BLaER1 treated with 17β-estradiol and CSF1 and Interleukin-3, amounts not matched to agents 10 nM and 100 nM (cell line): ENCODE data around the gene BUD13.
A peak's percentile ranks its signal among the peaks of the same experiment; 100 is the strongest.
"Not testable (repeated sequence)": the region's sequence is repeated elsewhere in the genome, so short reads cannot be mapped to it uniquely, and the experiment has no call there.

ENCODE experiments used
- H3K27ac ChIP-seq, 11 experiments: shearing (Covaris generic); formaldehyde crosslinking; 2 replicates each; pipeline ENCODE4 v1.8.1; 2022
- H3K27me3 ChIP-seq, 11 experiments: shearing (Covaris generic); formaldehyde crosslinking; 2 replicates each; pipeline ENCODE4 v1.8.1; 2022
- H3K36me3 ChIP-seq, 11 experiments: shearing (Covaris generic); formaldehyde crosslinking; 2 replicates each; pipeline ENCODE4 v1.8.1; 2022
- H3K4me1 ChIP-seq, 10 experiments: shearing (Covaris generic); formaldehyde crosslinking; 2 replicates each; pipeline ENCODE4 v1.8.1; 2022
- H3K4me2 ChIP-seq, 11 experiments: shearing (Covaris generic); formaldehyde crosslinking; 2 replicates each; pipeline ENCODE4 v1.8.1; 2022
- H3K4me3 ChIP-seq, 10 experiments: shearing (Covaris generic); formaldehyde crosslinking; 2 replicates each; pipeline ENCODE4 v1.8.1; 2022
- H3K9ac ChIP-seq, 11 experiments: shearing (Covaris generic); formaldehyde crosslinking; 2 replicates each; pipeline ENCODE4 v1.8.1; 2022
- H3K9me3 ChIP-seq, 11 experiments: shearing (Covaris generic); formaldehyde crosslinking; replicated peaks in 1 of 11; 2 replicates each; pipeline ENCODE4 v1.8.1; 2022
- H4K20me1 ChIP-seq, 11 experiments: shearing (Covaris generic); formaldehyde crosslinking; 2 replicates each; pipeline ENCODE4 v1.8.1; 2022
- Cebpa-rat ChIP-seq, 11 experiments: shearing (Covaris generic); IDR thresholded peaks; 2 replicates each; pipeline ENCODE4 v1.8.1; 2022

Gene BUD13

GRCh38 chr11:116775975-116776374, 3.2 kb upstream of the BUD13 start:
- TF ChIP-seq Cebpa-rat (IDR thresholded peaks at IDR 0.05), result no peak

GRCh38 chr11:116774661-116775060, 1.9 kb upstream of the BUD13 start:
- H4K20me1 ChIP-seq, result peaks cover 0 to 16% (median 0%) of the 10 kb centered on the region in 11 experiments; a peak in 4 of 22 replicates
- peak overlapping the region in 1 of 10 experiments; percentile 80; a peak in 1 of 20 replicates for H3K4me3 ChIP-seq
- peak overlapping the region in 9 of 11 experiments; percentile 91 to 97 (median 92); a peak in 19 of 22 replicates for H3K27ac ChIP-seq
- peak overlapping the region in 8 of 11 experiments; percentile 32 to 97 (median 90); a peak in 15 of 22 replicates for H3K9ac ChIP-seq
- no peaks in the 10 kb centered on the region for H3K9me3 ChIP-seq
- peak overlapping the region; percentile 87 to 99 (median 96); a peak in 21 of 22 replicates for H3K4me2 ChIP-seq
- no peak for TF ChIP-seq Cebpa-rat (IDR thresholded peaks at IDR 0.05)
- H3K27me3 ChIP-seq, result no peaks in the 10 kb centered on the region
- peaks cover 37 to 55% (median 43%) of the 10 kb centered on the region in 10 experiments for H3K4me1 ChIP-seq
- H3K36me3 ChIP-seq, result peaks cover 39 to 50% (median 45%) of the 10 kb centered on the region in 11 experiments

More at GRCh38 chr11:116775975-116776374, 3.2 kb upstream of the BUD13 start:
- H3K27ac ChIP-seq, result no peak overlapping the region
- H3K36me3 ChIP-seq, result peaks cover 53 to 57% (median 55%) of the 10 kb centered on the region in 11 experiments
- peaks cover 29 to 42% (median 33%) of the 10 kb centered on the region in 10 experiments for H3K4me1 ChIP-seq
- H4K20me1 ChIP-seq, result peaks cover 0 to 22% (median 0%) of the 10 kb centered on the region in 11 experiments; a peak in 5 of 22 replicates
- H3K4me3 ChIP-seq, result no peak overlapping the region
- H3K9me3 ChIP-seq, result no peaks in the 10 kb centered on the region
- H3K9ac ChIP-seq, result no peak overlapping the region
- H3K4me2 ChIP-seq, result peak overlapping the region in 1 of 11 experiments; percentile 1; a peak in 1 of 22 replicates
- no peaks in the 10 kb centered on the region for H3K27me3 ChIP-seq

DNA sequence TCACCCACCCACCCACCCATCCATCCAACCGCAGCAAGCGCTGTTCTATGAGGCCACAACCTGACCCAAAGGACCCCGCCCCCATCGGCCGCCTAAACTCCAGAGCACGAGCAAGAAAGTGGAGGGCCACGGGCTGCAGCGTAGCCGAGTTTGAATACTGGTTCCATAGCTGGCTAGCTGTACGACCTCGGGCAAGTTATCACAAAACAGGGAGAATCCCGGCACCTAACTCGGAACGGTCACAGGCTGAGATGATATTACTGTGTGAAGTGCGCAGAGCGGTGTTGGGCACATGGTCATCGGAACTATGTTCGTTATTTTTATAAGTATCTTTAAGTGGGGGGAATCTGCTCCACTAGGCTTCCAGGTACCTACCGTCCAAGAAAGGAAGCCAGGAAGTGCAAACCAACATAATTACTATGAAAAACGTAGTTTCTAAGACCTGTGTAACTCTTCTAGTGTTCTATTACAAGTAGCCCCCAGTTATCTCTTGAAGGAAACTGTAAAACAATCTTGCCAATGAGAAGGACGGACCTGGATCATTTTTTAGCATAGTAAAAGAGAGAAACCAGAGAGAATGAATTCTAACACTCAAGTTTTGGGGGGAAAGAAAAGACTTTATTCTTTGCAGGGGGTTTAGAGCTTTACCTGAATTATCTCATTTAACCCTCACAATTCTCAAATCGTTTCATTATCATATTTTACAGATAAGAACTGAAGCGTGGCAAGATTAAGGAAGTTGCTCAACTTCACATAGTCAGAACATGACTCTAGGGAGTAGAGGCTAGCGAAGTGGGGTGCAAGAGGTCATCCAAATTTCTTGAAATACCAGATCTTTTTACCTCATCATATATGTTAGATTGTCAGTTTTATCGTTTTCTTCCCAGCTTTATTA, 663 bp upstream of the BUD13 start:
- peaks cover 0 to 11% (median 0%) of the 10 kb centered on the region in 11 experiments; a peak in 3 of 22 replicates for H4K20me1 ChIP-seq
- H3K36me3 ChIP-seq, result peaks cover 39 to 50% (median 45%) of the 10 kb centered on the region in 11 experiments
- H3K4me1 ChIP-seq, result peaks cover 37 to 60% (median 46%) of the 10 kb centered on the region in 10 experiments
- TF ChIP-seq Cebpa-rat (IDR thresholded peaks at IDR 0.05), result peak in 4 of 11 experiments; percentile 27 to 88 (median 76); a peak in 9 of 22 replicates
- no peaks in the 10 kb centered on the region for H3K27me3 ChIP-seq
- no peaks in the 10 kb centered on the region for H3K9me3 ChIP-seq
- peak overlapping the region; percentile 18 to 97 (median 92); a peak in 21 of 22 replicates for H3K27ac ChIP-seq
- H3K4me3 ChIP-seq, result peak overlapping the region; percentile 78 to 97 (median 84)
- peak overlapping the region; percentile 68 to 97 (median 92) for H3K9ac ChIP-seq
- peak overlapping the region; percentile 87 to 99 (median 96) for H3K4me2 ChIP-seq

GRCh38 chr11:116771935-116772334, 852 bp downstream of the BUD13 start:
- H3K27ac ChIP-seq, result peak overlapping the region in 10 of 11 experiments; percentile 91 to 97 (median 92); a peak in 21 of 22 replicates

GRCh38 chr11:116762132-116762531, 10.7 kb downstream of the BUD13 start:
- Histone ChIP-seq H3K9me3 (no peaks in the 10 kb centered on the region), H3K4me1 (no peaks in the 10 kb centered on the region), H4K20me1 (peaks cover 0 to 30% (median 3%) of the 10 kb centered on the region in 11 experiments; a peak in 9 of 22 replicates), H3K27me3 (no peaks in the 10 kb centered on the region), H3K4me2 (no peak overlapping the region), H3K36me3 (peaks cover 95 to 100% (median 100%) of the 10 kb centered on the region in 11 experiments), H3K9ac (no peak overlapping the region), H3K4me3 (no peak overlapping the region), H3K27ac (no peak overlapping the region)
- no peak for TF ChIP-seq Cebpa-rat (IDR thresholded peaks at IDR 0.05)

More at GRCh38 chr11:116771935-116772334, 852 bp downstream of the BUD13 start:
- peak overlapping the region; percentile 89 to 97 (median 93) for H3K9ac ChIP-seq
- no peak for TF ChIP-seq Cebpa-rat (IDR thresholded peaks at IDR 0.05)
- peaks cover 0 to 11% (median 6%) of the 10 kb centered on the region in 11 experiments; a peak in 9 of 22 replicates for H4K20me1 ChIP-seq
- peaks cover 37 to 60% (median 46%) of the 10 kb centered on the region in 10 experiments for H3K4me1 ChIP-seq
- H3K4me2 ChIP-seq, result peak overlapping the region; percentile 78 to 98 (median 93)
- H3K36me3 ChIP-seq, result peaks cover 34 to 50% (median 45%) of the 10 kb centered on the region in 11 experiments
- H3K4me3 ChIP-seq, result peak overlapping the region; percentile 78 to 97 (median 84)
- H3K27me3 ChIP-seq, result no peaks in the 10 kb centered on the region
- H3K9me3 ChIP-seq, result no peaks in the 10 kb centered on the region

DNA sequence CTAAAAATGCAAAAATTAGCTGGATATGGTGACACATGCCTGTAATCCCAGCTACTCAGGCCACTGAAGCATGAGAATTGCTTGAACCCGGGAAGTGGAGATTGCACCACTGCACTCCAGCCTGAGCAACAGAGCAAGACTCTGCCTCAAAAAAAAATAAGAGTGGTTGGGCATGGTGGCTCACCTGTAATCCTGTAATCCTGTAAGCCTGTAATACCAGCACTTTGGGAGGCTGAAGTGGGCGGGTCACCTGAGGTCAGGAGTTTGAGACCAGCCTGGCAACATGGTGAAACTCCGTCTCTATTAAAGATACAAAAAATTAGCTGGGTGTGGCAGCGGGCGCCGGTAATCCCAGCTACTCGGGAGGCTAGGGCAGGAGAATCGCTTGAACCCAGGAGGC, 16.7 kb downstream of the BUD13 start:
- H3K27me3 ChIP-seq, H4K20me1 ChIP-seq, H3K27ac ChIP-seq, H3K4me3 ChIP-seq, H3K9me3 ChIP-seq, H3K9ac ChIP-seq, H3K4me2 ChIP-seq: not testable (repeated sequence)
- peaks cover 0 to 13% (median under 1%) of the 10 kb centered on the region in 10 experiments; a peak in 9 of 20 replicates for H3K4me1 ChIP-seq
- H3K36me3 ChIP-seq, result peaks cover 97 to 100% (median 100%) of the 10 kb centered on the region in 11 experiments

- Histone ChIP-seq H3K9me3 (no peaks in the 10 kb centered on the region), H3K4me2 (peak overlapping the region in 1 of 11 experiments; percentile 17; a peak in 2 of 22 replicates), H3K9ac (no peak overlapping the region), H3K4me1 (peaks cover 0 to 20% (median 4%) of the 10 kb centered on the region in 10 experiments; a peak in 9 of 20 replicates), H4K20me1 (peaks cover 0 to 26% (median 0%) of the 10 kb centered on the region in 11 experiments; a peak in 4 of 22 replicates), H3K36me3 (peaks cover 93 to 100% (median 99%) of the 10 kb centered on the region in 11 experiments), H3K27me3 (no peaks in the 10 kb centered on the region), H3K4me3 (no peak overlapping the region), H3K27ac (no peak overlapping the region)
- TF ChIP-seq Cebpa-rat (IDR thresholded peaks at IDR 0.05), result no peak
Measured at GRCh38 chr11:116750070-116750718, 22.6 kb downstream of the BUD13 start.

DNA sequence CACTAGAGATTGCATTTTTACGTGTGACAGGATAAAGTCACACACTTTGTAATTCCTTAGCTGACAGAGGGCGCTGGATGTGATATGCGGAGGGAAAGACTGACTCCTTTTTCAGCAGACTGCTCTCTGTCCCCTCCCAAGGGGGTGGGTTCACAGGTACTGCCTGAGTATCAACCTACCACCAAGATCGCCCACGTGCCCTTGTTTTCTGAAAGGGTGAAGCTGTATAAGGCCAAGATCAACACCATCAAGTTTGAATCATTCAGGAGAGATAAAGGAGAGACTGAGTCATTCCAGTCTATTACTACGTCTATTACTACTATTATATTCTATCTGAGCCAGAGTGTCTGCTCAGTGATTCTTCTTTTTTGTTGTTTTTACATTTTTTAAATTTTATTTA, 30.7 kb downstream of the BUD13 start:
- no peaks in the 10 kb centered on the region for H3K9me3 ChIP-seq
- no peak overlapping the region for H3K27ac ChIP-seq
- peaks cover 0 to 10% (median 0%) of the 10 kb centered on the region in 11 experiments; a peak in 2 of 22 replicates for H4K20me1 ChIP-seq
- no peak overlapping the region for H3K9ac ChIP-seq
- peaks cover 16 to 26% (median 21%) of the 10 kb centered on the region in 11 experiments for H3K36me3 ChIP-seq
- H3K4me2 ChIP-seq, result no peak overlapping the region
- H3K27me3 ChIP-seq, result no peaks in the 10 kb centered on the region
- TF ChIP-seq Cebpa-rat (IDR thresholded peaks at IDR 0.05), result no peak
- peaks cover 0 to 13% (median 2%) of the 10 kb centered on the region in 10 experiments; a peak in 8 of 20 replicates for H3K4me1 ChIP-seq
- no peak overlapping the region for H3K4me3 ChIP-seq
